HCT116 (cell line): Measurements from ENCODE around the gene TNNT2. TPM values are rescaled to one million over a fixed set of nuclear protein-coding genes. Genes with fewer than 3 reads are reported as not detected.

ENCODE experiments used
- ATAC-seq: fragments of 200-7000 bp; cut with Tn5 transposase; 2 replicates; pipeline ENCODE4 v1.9.1; 2020; ENCODE audit warnings: mild to moderate bottlenecking, moderate library complexity
- BruUV-seq: library from RNA; stranded (reverse); fragments of 400-500 nt; replicated peaks from 2 replicates; lab custom pipeline; 2021; lab: Mats Ljungman, UMichigan
- CTCF ChIA-PET: fragments of 300-600 bp; sonication (Branson Sonifier 250); formaldehyde crosslinking; loops from one replicate; lab custom pipeline; 2021; ENCODE audit warnings: antibody characterized with exemption; lab: Charles Lee
- POLR2A ChIA-PET: fragments of 300-600, 350-600 bp; sonication (Branson Sonifier 250); formaldehyde crosslinking; loops from one replicate; lab custom pipeline; 2021; ENCODE audit warnings: antibody characterized with exemption; lab: Charles Lee
- RAD21 ChIA-PET, 2 experiments: fragments of 300-600 bp; sonication (Branson Sonifier 250); formaldehyde crosslinking; loops; one replicate each; lab custom pipeline; 2023; ENCODE audit warnings: low total read pairs in 2 of 2; ENCODE audit not compliant: uncharacterized antibody in 2 of 2, unreplicated experiment in 2 of 2, low non-redundant PET in 1 of 2; lab: Charles Lee
- DNase-seq: peaks from one replicate; pipeline ENCODE4 v3.0.0-alpha.2; 2010; ENCODE audit warnings: low read depth, low spot score
- H2AFZ ChIP-seq: fragments of 200-600 bp; shearing (Covaris generic), sonication (generic); 2 replicates; pipeline ENCODE4 v1.6.1; 2017; ENCODE audit warnings: low read depth, mixed run types, mixed read lengths, antibody characterized with exemption, low read length; ENCODE audit not compliant: poor library complexity, severe bottlenecking
- H3K27ac ChIP-seq: 2 replicates; pipeline ENCODE4 v1.5.1; 2012; ENCODE audit warnings: low read depth, low read length
- H3K27me3 ChIP-seq: fragments of 200-600 bp; sonication (generic); 2 replicates; pipeline ENCODE4 v1.6.1; 2016; ENCODE audit warnings: mixed run types, low read length, mixed read lengths; ENCODE audit not compliant: insufficient read depth
- H3K36me3 ChIP-seq, 2 experiments: fragments of 200-500 bp in 1 of 2; fragments of 200-600 bp in 1 of 2; sonication (Bioruptor generic) in 1 of 2; sonication (generic) in 1 of 2; 2 replicates each; pipeline versions ENCODE4 v1.5.1 to v1.6.1; 2014 to 2016; ENCODE audit warnings: low read length in 2 of 2, inconsistent platforms in 1 of 2, mixed read lengths in 1 of 2, mixed run types in 1 of 2; ENCODE audit not compliant: insufficient read depth in 2 of 2, control insufficient read depth in 1 of 2
- H3K4me1 ChIP-seq, 2 experiments: fragments of 200-600 bp in 1 of 2; sonication (generic) in 1 of 2; 2 replicates each; pipeline versions ENCODE4 v1.5.1 to v1.6.1; 2012 to 2017; ENCODE audit warnings: low read length in 2 of 2, inconsistent platforms in 1 of 2, mild to moderate bottlenecking in 1 of 2, mixed read lengths in 1 of 2, mixed run types in 1 of 2, moderate library complexity in 1 of 2; ENCODE audit not compliant: insufficient read depth in 2 of 2, control insufficient read depth in 1 of 2
- H3K4me2 ChIP-seq: fragments of 200-600 bp; sonication (generic); 2 replicates; pipeline ENCODE4 v1.6.1; 2017; ENCODE audit warnings: mixed run types, low read length, mixed read lengths
- H3K4me3 ChIP-seq, 2 experiments: fragments of 200-600 bp in 1 of 2; sonication (generic) in 1 of 2; replicated peaks in 1 of 2; 2 replicates each; pipeline ENCODE4 v1.5.1; 2011 to 2016; ENCODE audit warnings: low read length in 2 of 2, control low read depth in 1 of 2, low read depth in 1 of 2, mild to moderate bottlenecking in 1 of 2, mixed read lengths in 1 of 2, mixed run types in 1 of 2
- H3K79me2 ChIP-seq: fragments of 200-600 bp; sonication (generic); 2 replicates; pipeline ENCODE4 v1.6.1; 2017; ENCODE audit warnings: mild to moderate bottlenecking, mixed run types, low read length, moderate library complexity, mixed read lengths; ENCODE audit not compliant: insufficient read depth
- H3K9ac ChIP-seq: fragments of 200-600 bp; sonication (generic); 2 replicates; pipeline ENCODE4 v1.6.1; 2016; ENCODE audit warnings: low read length, mixed read lengths
- H3K9me2 ChIP-seq: fragments of 200-600 bp; sonication (generic), shearing (Covaris generic); 2 replicates; pipeline ENCODE4 v1.6.1; 2017; ENCODE audit warnings: mixed run types, mild to moderate bottlenecking, moderate library complexity; ENCODE audit not compliant: insufficient read depth
- H3K9me3 ChIP-seq, 2 experiments: fragments of 200-500 bp in 1 of 2; fragments of 200-600 bp in 1 of 2; sonication (Bioruptor generic) in 1 of 2; sonication (generic) in 1 of 2; 2 replicates each; pipeline ENCODE4 v1.6.1; 2014 to 2017; ENCODE audit warnings: low read length in 2 of 2, mixed read lengths in 2 of 2, inconsistent platforms in 1 of 2, low read depth in 1 of 2, mild to moderate bottlenecking in 1 of 2, mixed run types in 1 of 2, moderate library complexity in 1 of 2; ENCODE audit not compliant: control insufficient read depth in 1 of 2, insufficient read depth in 1 of 2
- H4K20me1 ChIP-seq: fragments of 200-600 bp; sonication (generic), shearing (Covaris generic); 2 replicates; pipeline ENCODE4 v1.6.1; 2017; ENCODE audit warnings: mixed run types, mild to moderate bottlenecking, moderate library complexity; ENCODE audit not compliant: insufficient read depth
- CTCF ChIP-seq, 3 experiments: fragments of 200-600 bp in 1 of 3; sonication (generic) in 1 of 3; IDR thresholded peaks in 2 of 3; conservative IDR thresholded peaks in 1 of 3; 2 replicates each; pipeline ENCODE4 v1.5.1; 2012 to 2017; ENCODE audit warnings: low read depth in 2 of 3, low read length in 2 of 3, antibody characterized with exemption in 1 of 3, borderline replicate concordance in 1 of 3, control low read depth in 1 of 3, mild to moderate bottlenecking in 1 of 3, mixed read lengths in 1 of 3, mixed run types in 1 of 3, moderate library complexity in 1 of 3; ENCODE audit not compliant: insufficient read depth in 1 of 3
- MAX ChIP-seq: IDR thresholded peaks from 2 replicates; pipeline ENCODE4 v1.6.1; 2012
- REST ChIP-seq: IDR thresholded peaks from 2 replicates; pipeline ENCODE4 v1.6.1; 2012; ENCODE audit warnings: low read depth
- SP1 ChIP-seq: IDR thresholded peaks from 2 replicates; pipeline ENCODE4 v1.6.1; 2012; ENCODE audit warnings: low read depth
- intact Hi-C: fragments of 100-400 bp; cut with micrococcal nuclease; formaldehyde crosslinking; loops from 2 replicates; pipeline ENCODE4 v1.10.0; 2022
- total RNA-seq: library from RNA; stranded (reverse); gene quantifications from one replicate; pipeline ENCODE4 v1.2.1, GENCODE V29; 2021; ENCODE audit not compliant: unreplicated experiment

The TNNT2 gene
- total RNA-seq, 1 experiment from 2014 or later = 2.0 TPM

GRCh38 chr1:201424146-201424545 lies 46.7 kb upstream of the TNNT2 start:
- POLR2A ChIA-PET = no interaction called here

More at GRCh38 chr1:201424146-201424545, 46.7 kb upstream of the TNNT2 start:
- ChIA-PET CTCF (no interaction called here), RAD21 (no interaction called here)
- no peaks in the 10 kb centered on the region for H3K79me2 ChIP-seq
- H3K4me3 ChIP-seq = no peak overlapping the region
- H3K27me3 ChIP-seq = no peaks in the 10 kb centered on the region
- H3K36me3 ChIP-seq = no peaks in the 10 kb centered on the region
- no peaks in the 10 kb centered on the region for H4K20me1 ChIP-seq
- intact Hi-C loops = no loop called here
- H3K4me2 ChIP-seq = no peak overlapping the region
- ATAC-seq = no peak
- H3K4me1 ChIP-seq = no peaks in the 10 kb centered on the region
- no peaks in the 10 kb centered on the region for H3K9me3 ChIP-seq
- H3K27ac ChIP-seq = no peak overlapping the region
- no peak for DNase-seq
- TF ChIP-seq MAX (no peak), REST (no peak), CTCF (IDR thresholded peaks at IDR 0.05 in 2 of 3, conservative IDR thresholded peaks at IDR 0.05 in 1 of 3; ENCODE audit: borderline replicate concordance in 1 of 3, insufficient read depth in 1 of 3, low read depth in 2 of 3, low read length in 2 of 3) (no peak), SP1 (no peak)
- H3K9ac ChIP-seq = no peak overlapping the region
- H3K9me2 ChIP-seq = no peaks in the 10 kb centered on the region
- no TSS peak for BruUV-seq
- H2AFZ ChIP-seq = no peak overlapping the region
